ENCODE data around the gene UPK3A.
A peak's percentile ranks its signal among the peaks of the same experiment; 100 is the strongest.

The UPK3A gene

GRCh38 chr22:45331486-45331885, 46.7 kb downstream of the UPK3A start:
- no peak for TF ChIP-seq CTCF (IDR thresholded peaks at IDR 0.05; ENCODE audit: low read depth, low read length, missing control alignments)
- Histone ChIP-seq H3K36me3 (replicated peaks) (peaks cover 18% of the 10 kb centered on the region), H3K4me3 (ENCODE audit: low read depth, low read length) (no peak overlapping the region), H3K27me3 (replicated peaks) (no peaks in the 10 kb centered on the region), H3K27ac (no peak overlapping the region)
- in situ Hi-C loops (cut with HindIII; ENCODE audit: low pct_ligation_motif_present, low sequenced_read_pairs): no loop called here
- no peak for DNase-seq

- Histone ChIP-seq H3K27me3 (replicated peaks) (no peaks in the 10 kb centered on the region), H3K4me3 (ENCODE audit: low read depth, low read length) (no peak overlapping the region), H3K36me3 (replicated peaks) (peaks cover 19% of the 10 kb centered on the region), H3K27ac (no peak overlapping the region)
- no peak for TF ChIP-seq CTCF (IDR thresholded peaks at IDR 0.05; ENCODE audit: low read depth, low read length, missing control alignments)
- DNase-seq: no peak
- in situ Hi-C loops (cut with HindIII; ENCODE audit: low pct_ligation_motif_present, low sequenced_read_pairs): no loop called here
These were observed 47.3 kb downstream of the UPK3A start for GRCh38 chr22:45332001-45332400.

- H3K36me3 ChIP-seq (replicated peaks): peaks cover 22% of the 10 kb centered on the region
- no peak overlapping the region for H3K4me3 ChIP-seq (ENCODE audit: low read depth, low read length)
- no peak for TF ChIP-seq CTCF (IDR thresholded peaks at IDR 0.05; ENCODE audit: low read depth, low read length, missing control alignments)
- DNase-seq: no peak
- no peaks in the 10 kb centered on the region for H3K27me3 ChIP-seq (replicated peaks)
- in situ Hi-C loops (cut with HindIII; ENCODE audit: low pct_ligation_motif_present, low sequenced_read_pairs): no loop called here
- no peak overlapping the region for H3K27ac ChIP-seq
These were observed 49.3 kb downstream of the UPK3A start for GRCh38 chr22:45334068-45334467.

- H3K27me3 ChIP-seq (replicated peaks): no peaks in the 10 kb centered on the region
- TF ChIP-seq CTCF (IDR thresholded peaks at IDR 0.05; ENCODE audit: low read depth, low read length, missing control alignments): no peak
- H3K4me3 ChIP-seq (ENCODE audit: low read depth, low read length): no peak overlapping the region
- no peak overlapping the region for H3K27ac ChIP-seq
- peaks cover 18% of the 10 kb centered on the region for H3K36me3 ChIP-seq (replicated peaks)
- no peak for DNase-seq
- in situ Hi-C loops (cut with HindIII; ENCODE audit: low pct_ligation_motif_present, low sequenced_read_pairs): no loop called here
These were observed 49.8 kb downstream of the UPK3A start for GRCh38 chr22:45334528-45334927.

- no peak overlapping the region for H3K4me3 ChIP-seq (ENCODE audit: low read depth, low read length)
- H3K27me3 ChIP-seq (replicated peaks): no peaks in the 10 kb centered on the region
- no peak overlapping the region for H3K27ac ChIP-seq
- peak; percentile 28 for TF ChIP-seq CTCF (IDR thresholded peaks at IDR 0.05; ENCODE audit: low read depth, low read length, missing control alignments)
- in situ Hi-C loops (cut with HindIII; ENCODE audit: low pct_ligation_motif_present, low sequenced_read_pairs): no loop called here
- DNase-seq: no peak
- peaks cover 16% of the 10 kb centered on the region for H3K36me3 ChIP-seq (replicated peaks)
These were observed 50.5 kb downstream of the UPK3A start for GRCh38 chr22:45335021-45335818.

Measured in brain microvascular endothelial cell (primary cell).